Endothelial cell of hepatic sinusoid (primary cell): ENCODE data around the gene MCTP1.
"Not testable (repeated sequence)": the region's sequence is repeated elsewhere in the genome, so short reads cannot be mapped to it uniquely, and the experiment has no call there.

Experiments
- in situ Hi-C: cut with HindIII; loops from 2 replicates; pipeline ENCODE4 v1.10.0; 2017; ENCODE audit warnings: low sequenced_read_pairs

MCTP1 gene

GRCh38 chr5:94893412-94894135 is 391.3 kb downstream of the MCTP1 start:
- in situ Hi-C loops, result no loop called here

GRCh38 chr5:94891972-94892371 is 392.9 kb downstream of the MCTP1 start:
- in situ Hi-C loops, result no loop called here

DNA sequence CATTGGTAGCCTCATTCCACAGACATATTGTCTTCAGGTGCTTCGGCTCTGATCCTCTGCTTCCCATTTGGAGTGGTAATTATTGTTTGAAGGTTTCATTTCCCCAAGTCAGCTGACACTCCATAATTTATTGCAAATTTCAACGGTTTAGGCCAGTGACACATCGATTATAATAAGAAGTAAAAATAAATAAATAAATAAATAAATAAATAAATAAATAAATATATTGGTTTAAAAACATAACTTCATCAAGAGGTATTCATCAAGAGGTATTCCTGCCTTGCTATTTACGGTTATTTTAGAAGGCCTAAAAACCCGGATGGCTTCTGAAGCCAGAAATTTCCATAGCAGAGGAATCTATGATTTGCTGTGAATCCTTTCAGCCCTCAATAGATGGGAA is 393.3 kb downstream of the MCTP1 start:
- in situ Hi-C loops, result no loop called here

- in situ Hi-C loops, result no loop called here
These were observed 394.0 kb downstream of the MCTP1 start for GRCh38 chr5:94890907-94891306.

- in situ Hi-C loops, result no loop called here
These were observed 396.2 kb downstream of the MCTP1 start for GRCh38 chr5:94888674-94889073.

DNA sequence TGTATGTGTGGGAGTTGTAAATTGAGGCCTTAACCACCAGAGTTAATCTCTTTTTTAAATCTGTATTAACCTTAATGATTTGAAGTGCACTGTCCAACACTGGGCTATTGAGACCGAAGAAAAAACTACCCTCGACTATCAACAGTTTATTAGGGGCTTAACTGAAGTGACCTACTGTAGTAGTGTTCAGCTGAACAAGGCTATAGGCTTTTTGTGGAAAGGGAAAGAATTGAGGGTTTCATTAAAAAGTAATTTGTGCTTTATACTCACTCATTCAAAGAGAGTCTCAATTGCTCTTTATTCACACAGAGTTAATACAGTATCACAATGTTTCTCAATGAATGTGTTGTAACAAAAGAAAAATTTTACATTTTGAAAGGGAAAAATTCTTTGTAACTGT is 399.0 kb downstream of the MCTP1 start:
- in situ Hi-C loops, result no loop called here

GRCh38 chr5:94884311-94884710 is 400.6 kb downstream of the MCTP1 start:
- in situ Hi-C loops, result no loop called here

DNA sequence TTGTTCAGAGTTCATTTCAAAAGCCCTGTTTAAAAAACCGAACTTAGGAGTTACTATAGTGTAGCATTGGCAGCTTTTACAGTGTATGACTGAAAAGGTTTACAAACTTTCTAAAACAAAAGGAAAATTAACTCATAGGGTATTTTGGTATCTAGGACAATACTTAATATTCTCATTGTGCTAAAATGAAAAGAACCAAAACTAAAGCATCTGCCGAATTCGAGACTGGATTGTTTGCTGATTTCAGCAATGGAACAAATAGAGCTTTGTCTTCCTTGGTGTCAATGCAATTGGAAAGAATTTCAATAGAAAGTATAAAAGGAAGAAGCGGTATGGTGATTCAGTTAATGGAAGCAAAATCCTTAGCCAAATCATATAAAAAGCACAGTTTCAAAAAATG is 412.4 kb downstream of the MCTP1 start:
- in situ Hi-C loops, result no loop called here

GRCh38 chr5:94870511-94871183 is 414.2 kb downstream of the MCTP1 start:
- in situ Hi-C loops, result no loop called here

GRCh38 chr5:94869921-94870320 is 415.0 kb downstream of the MCTP1 start:
- in situ Hi-C loops, result no loop called here

DNA sequence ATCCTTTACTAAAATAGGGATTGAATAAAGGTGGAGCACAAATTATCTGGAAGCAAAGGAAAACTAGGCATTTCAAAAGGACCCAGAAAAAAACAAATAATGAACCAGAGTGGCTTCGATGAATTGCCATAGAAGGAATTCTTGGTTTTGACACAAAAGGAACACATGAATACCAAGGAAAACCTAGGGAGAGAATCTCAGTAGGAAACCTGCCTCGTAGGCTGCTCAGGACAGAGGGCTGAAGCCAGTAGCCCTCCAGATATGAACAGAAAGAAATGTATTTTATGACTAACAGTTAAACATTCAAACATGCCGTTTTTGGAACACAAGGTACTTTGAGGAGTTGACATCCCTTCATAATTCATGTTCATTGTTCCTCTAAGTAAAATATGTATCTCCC is 420.9 kb downstream of the MCTP1 start:
- in situ Hi-C loops, result no loop called here

DNA sequence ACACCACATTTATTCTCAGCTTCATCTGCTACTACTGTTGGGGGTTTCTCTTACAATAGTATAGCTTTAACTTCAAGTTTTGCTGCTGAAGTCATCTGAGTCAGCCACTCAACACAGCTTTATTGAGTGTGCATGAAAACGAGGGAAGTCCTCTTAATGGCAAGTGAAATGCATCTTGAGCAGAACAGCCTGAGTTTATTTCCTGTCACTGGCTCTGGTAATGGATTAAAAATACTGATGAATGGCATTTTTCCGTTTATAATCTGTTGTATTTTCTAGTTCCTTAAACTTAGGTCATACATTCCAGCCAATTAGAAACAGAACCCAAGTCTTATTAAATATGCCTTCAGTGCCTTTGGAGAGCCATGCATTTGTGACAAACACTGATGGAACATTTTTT is 427.8 kb downstream of the MCTP1 start:
- in situ Hi-C loops, result no loop called here

GRCh38 chr5:94856257-94856800 is 428.6 kb downstream of the MCTP1 start:
- in situ Hi-C loops, result no loop called here

- in situ Hi-C loops, result no loop called here
These were observed 429.4 kb downstream of the MCTP1 start for GRCh38 chr5:94855543-94855942.

DNA sequence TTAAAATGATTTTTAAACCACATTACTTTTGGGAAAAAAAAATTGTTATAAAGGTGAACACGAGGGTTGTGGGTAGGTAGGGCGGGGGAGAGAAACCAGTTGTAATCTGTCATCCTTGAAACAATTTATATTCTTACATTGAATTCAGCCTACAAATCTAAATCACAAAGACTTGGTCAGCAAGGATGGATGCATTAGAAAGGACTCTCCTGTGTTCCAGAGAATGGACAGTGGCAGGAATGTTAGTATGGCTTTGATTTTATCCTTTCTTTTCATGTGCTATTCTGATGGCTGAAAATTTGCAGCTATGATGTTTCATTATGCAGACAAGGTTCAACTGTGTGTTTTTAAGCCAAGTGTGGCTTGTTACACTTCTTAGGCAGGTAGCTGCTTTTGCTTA is 431.8 kb downstream of the MCTP1 start:
- in situ Hi-C loops, result no loop called here

GRCh38 chr5:94850960-94851359 is 433.9 kb downstream of the MCTP1 start:
- in situ Hi-C loops, result no loop called here

DNA sequence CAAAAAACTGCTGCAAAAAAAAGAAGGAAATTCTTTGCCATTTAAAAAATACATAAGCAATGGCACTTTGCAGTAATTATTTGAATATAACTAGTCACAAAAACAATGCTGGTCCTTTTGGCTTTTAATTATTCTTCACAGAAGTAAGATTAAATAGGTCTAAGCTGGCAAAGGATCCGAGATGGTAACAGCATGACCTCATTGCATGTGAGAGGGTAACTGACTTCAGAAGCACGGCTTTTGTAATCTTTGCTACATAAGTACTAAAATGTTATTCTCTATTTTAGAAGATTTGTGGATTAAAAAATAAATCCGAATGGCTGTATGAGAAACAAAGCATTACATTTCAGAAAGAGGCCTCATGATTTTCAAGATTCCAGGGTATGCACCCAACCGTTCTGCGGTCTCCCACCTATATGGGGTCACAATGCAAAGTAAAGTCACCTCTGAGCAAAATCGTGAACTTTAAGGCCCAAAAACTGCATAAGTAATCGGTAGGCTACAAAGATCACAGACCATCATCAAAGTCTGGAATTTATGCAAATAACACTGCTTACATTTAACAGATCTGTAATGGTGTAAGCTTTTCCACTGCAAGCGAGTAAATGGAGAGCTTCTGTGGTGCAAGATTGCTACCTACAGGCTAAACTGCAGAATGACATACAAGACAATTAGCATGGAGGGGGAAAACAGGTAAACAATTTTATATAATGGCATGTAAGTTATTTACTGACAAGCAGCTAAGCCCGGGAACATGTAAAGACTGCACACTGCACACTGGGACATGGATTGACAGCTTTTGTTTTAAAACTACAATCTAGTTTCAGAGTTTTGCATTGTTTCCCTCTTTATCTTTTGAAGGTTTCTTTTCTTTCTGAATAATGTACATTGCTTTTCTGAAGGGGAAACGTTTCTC is 434.8 kb downstream of the MCTP1 start:
- in situ Hi-C loops, result no loop called here

DNA sequence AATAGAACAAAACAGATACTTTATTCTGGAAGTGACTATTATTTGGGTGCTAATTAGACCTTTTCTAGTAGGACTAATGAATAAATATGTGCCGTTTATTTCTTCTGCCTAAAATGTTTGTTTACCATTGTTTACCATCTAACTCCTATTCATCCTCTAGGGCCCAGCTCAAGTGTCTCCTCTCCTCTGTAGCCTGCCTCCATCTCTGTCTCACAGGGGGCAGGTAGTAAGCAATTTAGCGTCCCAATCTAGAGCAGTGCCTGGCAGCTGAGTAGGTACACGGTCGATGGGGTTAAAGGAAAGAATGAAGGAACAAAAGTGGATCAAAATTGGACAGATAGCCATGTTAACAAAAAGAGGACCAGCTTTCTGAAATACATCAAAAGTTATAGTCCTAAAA is 435.6 kb downstream of the MCTP1 start:
- in situ Hi-C loops, result no loop called here

GRCh38 chr5:94847726-94848125 is 437.2 kb downstream of the MCTP1 start:
- in situ Hi-C loops, result no loop called here

DNA sequence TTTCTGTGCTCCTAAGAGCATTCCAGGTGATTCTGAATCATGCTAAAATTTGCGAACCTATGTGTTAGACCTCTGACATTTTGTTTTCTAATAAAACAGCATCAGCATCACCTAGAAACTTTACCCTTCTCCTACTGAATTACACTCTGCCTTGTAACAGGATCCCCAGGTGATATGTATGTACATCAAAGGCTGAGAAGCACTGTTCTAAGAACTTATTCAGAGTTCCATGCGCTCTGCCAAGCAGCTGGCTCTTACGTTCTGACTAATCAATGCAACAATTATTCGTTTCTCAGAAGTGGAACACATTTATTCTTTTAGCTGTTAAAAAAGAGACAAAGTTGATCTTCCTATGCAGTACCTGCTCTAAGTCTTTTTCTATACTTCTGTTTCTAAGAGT is 437.9 kb downstream of the MCTP1 start:
- in situ Hi-C loops, result no loop called here

DNA sequence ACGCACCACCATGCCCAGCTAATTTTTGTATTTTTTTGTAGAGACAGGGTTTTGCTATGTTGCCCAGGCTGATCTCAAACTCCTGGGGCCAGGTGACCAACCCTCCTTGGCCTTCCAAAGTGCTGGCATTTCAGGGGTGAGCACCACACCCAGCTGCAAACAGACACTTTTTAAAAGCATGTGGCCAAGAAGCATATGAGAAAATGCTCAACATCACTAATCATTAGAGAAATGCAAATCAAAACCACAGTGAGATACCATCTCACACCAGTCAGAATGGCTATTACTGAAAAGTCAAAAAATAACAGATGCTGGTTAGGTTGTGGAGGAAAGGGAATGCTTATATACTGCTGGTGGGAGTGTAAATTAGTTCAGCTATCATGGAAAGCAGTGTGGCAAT is 439.2 kb downstream of the MCTP1 start:
- in situ Hi-C loops, result not testable (repeated sequence)
